GM10266 (cell line): ENCODE results near the gene HHATL.

Experiments
- DNase-seq: peaks from one replicate; pipeline ENCODE4 v3.0.0; 2012; ENCODE audit errors: extremely low spot score
- CTCF ChIP-seq: IDR thresholded peaks from 2 replicates; pipeline ENCODE4 v1.5.1; 2012; ENCODE audit warnings: mild to moderate bottlenecking, low read depth; ENCODE audit not compliant: control insufficient read depth, insufficient read depth; ENCODE audit errors: missing control alignments

HHATL gene

GRCh38 chr3:42680271-42680670 lies 22.3 kb downstream of the HHATL start:
- DNase-seq = no peak
- TF ChIP-seq CTCF = no peak

- DNase-seq = no peak
- no peak for TF ChIP-seq CTCF
These were observed 24.2 kb downstream of the HHATL start for GRCh38 chr3:42678447-42678846.

GRCh38 chr3:42675909-42676308 lies 26.7 kb downstream of the HHATL start:
- TF ChIP-seq CTCF = no peak
- no peak for DNase-seq

- DNase-seq = no peak
- TF ChIP-seq CTCF = no peak
These were observed 28.5 kb downstream of the HHATL start for GRCh38 chr3:42674146-42674545.

- TF ChIP-seq CTCF = no peak
- DNase-seq = no peak
These were observed 29.5 kb downstream of the HHATL start for GRCh38 chr3:42673082-42673481.

GRCh38 chr3:42672515-42672914 lies 30.1 kb downstream of the HHATL start:
- TF ChIP-seq CTCF = no peak
- DNase-seq = no peak

GRCh38 chr3:42670670-42671069 lies 31.9 kb downstream of the HHATL start:
- no peak for DNase-seq
- TF ChIP-seq CTCF = no peak
